Cerebellar cortex (tissue), 1 donor: ENCODE results near the gene GMCL2.
A peak's percentile ranks its signal among the peaks of the same experiment; 100 is the strongest.
"Not testable (repeated sequence)": the region's sequence is repeated elsewhere in the genome, so short reads cannot be mapped to it uniquely, and the experiment has no call there.

ENCODE experiments used
- DNase-seq: peaks from one replicate; pipeline ENCODE4 v3.0.0-alpha.2; 2015; ENCODE audit warnings: low spot score

GMCL2 gene

DNA sequence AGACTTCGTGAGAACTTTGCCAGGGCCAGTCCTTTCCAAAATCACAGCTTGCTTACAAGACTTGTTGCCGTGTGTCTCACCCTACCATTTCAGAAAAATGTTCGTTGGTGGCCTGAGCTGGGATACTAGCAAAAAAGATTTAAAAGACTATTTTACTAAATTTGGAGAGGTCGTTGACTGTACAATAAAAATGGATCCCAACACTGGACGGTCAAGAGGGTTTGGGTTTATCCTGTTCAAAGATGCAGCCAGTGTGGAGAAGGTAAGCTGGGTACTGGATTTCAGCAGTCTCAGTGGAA lies 18.5 kb upstream of the GMCL2 start:
- DNase-seq = no peak

DNA sequence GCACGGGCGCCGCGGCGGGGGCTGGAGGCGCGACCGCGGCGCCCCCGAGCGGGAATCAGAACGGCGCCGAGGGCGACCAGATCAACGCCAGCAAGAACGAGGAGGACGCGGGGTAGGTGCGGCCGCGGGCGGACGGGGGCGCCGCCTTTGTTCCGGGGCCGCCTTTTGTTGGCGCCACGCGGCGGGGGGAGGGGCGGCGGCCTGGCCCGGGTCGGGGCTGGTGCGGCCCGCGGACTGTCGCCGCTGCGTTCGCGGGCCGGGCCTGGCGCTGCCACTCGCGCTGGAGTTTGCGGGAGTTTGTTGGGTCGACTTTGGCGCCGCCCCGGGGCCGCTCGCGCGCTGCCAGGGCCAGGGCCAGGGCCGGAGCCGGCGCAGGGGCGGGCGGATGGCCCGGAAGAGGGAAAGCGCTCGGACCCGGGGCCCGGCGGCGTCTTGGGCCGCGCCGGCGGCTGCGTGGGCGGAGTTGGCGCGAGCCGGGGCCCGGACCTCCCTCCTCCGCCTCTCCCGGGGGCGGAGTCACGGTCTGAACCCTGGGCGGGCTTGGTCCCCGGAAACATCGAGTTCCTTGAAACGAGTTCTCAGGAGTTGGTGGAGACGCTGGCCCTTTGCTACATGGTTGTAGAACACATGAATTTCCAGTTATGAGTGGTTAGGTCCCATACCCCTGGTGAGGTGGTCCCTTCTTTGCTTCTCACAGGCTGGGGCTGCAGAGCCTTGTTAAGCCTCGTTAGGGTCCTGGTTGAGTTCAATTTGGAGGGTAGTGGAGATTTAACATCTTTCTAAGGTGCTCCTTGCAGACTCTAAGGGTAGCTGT lies 18.0 kb upstream of the GMCL2 start:
- DNase-seq = peak; percentile 51

DNA sequence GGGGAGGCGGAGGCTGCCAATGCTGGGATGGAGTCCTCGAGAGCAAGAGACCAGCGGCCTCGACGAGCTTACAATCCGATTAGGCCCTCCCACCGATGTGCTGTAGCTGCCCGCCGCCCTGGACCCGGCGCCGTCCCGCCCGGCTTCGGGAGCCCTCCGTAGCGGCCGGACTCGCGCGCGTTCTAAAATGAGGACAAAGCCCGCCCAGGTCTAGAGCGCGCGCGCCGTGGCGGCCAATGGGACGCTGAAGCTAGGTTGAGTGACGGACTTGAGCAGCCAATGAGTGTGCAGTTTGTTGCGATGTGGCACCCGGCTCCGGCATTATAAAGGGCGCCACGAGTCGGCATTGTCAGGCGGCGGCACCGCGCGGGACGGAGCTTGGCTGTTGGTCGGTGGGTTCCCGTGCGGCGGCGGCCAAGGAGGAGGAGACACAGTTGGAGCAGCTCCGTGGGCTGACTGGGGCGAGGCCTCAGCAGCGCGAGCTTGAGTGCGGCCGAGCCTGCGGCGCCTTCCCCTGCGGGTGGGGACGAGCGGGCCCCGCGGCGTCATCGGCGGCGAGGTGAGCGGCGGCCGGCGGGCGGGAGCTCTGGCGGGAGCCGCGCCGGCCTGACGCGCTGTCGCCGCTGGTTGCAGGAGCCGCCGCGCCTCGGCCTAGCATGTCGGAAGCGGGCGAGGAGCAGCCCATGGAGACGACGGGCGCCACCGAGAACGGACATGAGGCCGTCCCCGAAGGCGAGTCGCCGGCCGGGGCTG lies 17.2 kb upstream of the GMCL2 start, which contains the start of gene HNRNPAB:
HNRNPAB (plus strand) TSS at position 352 of the 753 bp plus-strand sequence; CDS start at position 657, 305 bp downstream.
- DNase-seq = peak; percentile 96

DNA sequence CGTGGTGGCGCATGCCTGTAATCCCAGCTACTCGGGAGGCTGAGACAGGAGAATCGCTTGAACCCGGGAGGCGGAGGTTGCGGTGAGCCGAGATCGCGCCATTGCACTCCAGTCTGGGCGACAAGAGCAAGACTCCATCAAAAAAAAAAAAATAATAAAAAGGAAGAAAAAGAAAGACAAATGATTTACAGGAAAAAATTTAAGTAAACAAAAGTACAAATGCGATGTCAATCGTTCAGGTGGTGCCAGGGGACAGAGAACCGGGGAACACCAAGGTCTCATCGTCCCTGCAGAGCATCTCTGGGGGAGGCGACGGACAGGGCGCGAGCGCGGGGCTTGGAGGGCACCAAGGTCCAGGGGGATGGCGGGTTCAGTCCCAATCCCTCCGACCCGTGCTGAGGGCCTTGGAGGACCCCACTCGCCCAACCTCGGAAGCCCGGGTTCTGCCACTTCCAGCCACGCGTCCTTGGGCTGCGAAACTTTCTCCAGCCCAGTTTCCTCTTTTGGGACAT lies 16.6 kb upstream of the GMCL2 start:
- DNase-seq = no peak

DNA sequence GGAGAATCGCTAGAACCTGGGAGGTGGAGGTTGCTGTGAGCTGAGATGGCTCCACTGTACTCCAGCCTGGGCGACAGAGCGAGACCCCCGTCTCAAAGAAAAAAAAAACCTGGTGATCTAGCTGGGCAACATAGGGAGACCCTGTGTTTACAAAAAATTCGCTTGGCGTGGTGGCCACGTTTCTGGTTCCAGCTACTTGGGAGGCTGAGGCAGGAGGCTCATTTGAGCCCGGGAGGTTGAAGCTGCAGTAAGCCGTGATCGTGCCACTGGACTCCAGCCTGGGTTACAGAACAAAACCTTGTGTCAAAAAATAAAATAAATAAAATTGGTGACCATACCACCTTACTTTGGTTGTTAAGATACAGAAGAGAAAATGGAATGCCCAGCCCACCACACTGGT lies 15.4 kb upstream of the GMCL2 start:
- DNase-seq = no peak

DNA sequence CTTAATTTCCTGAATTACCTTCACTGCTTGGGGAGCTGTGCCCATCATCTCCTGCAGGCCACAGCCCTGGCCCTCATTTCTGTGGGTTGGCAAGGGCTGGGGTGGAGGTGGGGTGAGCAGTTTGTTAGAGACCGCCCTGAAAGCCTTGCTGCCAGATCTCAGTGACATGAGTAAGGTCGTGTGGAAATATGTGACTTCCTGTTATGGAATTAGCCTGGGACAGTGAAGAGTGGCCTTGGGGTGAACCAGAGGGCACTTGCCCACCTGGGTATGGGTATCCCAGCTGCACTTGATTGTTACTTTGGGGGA lies 14.7 kb upstream of the GMCL2 start:
- no peak for DNase-seq

DNA sequence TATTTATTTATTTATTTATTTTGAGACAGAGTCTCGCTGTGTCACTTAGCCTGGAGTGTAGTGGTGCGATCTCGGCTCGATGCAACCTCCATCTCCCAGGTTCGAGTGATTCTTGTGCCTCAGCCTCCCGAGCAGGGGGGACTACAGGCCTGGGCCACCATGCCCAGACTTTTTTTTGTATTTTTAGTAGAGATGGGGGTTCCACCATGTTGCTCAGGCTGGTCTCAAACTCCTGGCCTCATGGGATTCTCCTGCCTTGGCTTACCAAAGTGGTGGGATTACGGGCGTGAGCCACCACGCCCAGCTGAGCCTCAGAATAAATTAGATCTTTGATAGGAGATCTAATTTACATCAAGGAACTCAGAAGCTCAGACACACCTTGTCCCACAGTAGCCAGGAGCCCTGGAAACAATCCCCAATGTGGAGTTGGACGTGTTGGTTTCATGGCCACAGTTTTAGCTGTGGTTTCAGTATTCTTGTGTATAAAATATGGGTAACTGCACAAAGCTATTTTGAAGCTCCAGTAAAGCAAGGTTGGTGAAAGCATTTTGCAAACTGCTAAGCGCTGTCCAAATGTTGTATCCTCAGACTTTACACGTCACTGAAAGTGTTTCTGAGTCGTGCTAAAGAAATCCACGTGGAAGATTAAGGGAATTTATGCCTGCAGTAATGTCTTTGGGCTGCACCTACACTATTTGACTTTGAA lies 14.2 kb upstream of the GMCL2 start:
- DNase-seq = no peak

DNA sequence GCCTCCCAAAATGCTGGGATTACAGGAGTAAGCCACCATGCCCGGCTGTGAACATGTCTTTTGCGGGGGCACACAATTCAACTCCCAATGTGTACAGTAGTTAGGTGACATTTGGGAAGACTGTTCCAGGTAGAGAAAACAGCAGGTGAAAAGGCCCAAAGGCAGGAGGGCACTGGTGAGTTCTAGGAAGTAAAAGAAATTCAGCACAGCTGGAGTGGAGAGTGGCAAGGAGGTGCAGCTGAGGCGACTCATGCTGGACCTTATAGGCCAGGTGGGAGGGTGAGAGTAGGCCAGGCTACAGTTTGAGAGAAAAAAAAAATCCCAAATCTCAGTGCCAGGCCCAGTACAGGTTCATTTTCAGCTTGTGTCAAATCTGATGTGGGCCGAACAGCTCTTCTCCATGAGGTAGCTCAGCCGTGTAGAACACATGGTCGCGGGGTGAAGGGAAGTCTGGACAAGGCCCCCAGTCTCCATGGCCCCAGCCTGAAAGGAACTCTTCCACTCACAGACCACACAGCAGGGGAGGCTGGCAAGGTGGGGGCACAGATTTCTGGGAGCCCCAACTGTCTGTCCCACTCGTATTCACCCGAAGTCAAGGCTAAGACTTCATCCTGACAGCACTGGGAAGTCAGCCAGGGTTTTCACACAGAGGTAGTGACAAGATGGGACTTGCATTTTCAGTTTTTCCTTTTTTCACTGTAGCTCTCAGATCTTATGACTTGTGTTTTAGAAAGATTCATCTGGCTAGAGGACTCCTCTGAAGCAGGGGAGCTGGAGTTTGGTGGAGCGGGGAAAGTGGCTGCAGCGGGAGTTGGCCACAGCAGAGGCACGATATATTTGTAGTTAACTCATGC lies 12.6 kb upstream of the GMCL2 start:
- DNase-seq = no peak

DNA sequence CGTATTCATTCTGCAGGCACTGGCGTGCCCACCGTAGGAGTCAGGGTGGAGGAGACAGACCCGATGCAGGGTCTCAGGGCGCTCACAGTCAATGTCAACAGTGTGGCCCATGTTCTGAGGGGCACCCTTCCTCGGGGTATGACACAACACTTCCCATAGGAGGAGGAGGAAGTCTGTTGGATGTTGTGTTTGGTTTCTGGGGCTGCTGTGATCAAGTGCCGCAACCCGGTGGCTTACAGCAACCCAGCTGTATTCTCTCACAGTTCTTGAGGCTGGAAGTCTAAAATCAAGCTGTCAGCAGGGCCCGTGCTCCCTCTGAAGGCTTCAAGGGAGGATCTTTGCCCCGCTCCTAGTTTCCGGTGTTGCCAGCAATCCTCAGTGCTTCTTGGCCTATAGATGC lies 11.5 kb upstream of the GMCL2 start:
- no peak for DNase-seq

DNA sequence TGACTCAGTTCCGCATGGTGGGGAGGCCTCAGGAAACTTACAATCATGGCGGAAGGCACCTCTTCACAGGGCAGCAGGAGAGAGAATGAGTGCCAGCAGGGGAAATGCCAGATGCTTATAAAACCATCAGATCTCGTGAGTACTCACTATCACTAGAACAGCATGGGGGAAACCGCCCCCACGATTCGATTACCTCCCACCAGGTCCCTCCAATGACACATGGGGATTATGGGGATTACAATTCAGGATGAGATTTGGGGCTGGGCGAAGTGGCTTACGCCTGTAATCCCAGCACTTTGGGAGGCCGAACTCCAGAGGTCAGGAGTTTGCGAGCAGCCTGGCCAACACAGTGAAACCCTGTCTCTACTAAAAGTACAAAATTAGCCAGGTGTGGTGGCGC lies 11.0 kb upstream of the GMCL2 start:
- not testable (repeated sequence) for DNase-seq

DNA sequence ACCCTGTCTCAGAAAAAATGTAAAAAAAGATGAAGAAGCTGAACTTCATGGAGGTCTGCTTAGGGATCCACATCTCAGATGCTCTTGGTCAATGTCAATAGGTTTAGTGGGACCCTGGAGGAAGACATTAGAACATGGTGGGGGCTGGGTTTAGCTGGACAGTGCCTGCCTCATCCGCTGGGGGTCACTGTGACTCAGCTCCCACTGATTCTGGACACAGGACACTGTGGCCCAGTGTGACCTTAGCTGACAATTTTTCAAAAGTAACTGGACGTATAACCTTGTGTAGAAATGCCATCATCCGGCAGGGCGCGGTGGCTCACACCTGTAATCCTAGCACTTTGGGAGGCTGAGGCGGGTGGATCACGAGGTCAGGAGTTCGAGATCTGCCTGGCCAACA lies 9.8 kb upstream of the GMCL2 start:
- DNase-seq = no peak

DNA sequence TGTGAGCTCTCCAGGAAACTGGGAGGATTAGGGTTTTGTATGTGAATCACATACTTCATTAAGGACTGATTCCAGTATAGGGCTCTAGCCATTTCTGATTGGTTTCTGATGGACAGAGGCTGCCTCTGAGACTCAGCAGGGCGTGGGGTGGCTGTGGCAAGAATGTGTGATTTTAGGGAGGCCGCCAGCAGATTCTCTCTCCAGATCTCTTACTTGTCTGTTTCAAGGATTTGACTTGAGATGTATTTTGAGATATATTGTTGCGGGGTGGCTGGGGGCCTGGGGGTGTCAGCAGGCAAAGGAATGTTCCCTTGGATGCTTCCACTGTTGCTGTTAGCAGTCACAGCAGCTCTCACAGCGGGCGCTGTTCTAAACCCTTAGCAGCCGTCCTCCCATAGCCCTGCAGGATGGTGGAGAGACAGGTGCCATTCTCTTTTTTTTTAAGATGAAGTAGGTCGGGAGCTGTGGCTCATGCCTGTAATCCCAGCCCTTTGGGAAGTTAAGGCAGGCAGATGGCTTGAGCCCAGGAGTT lies 9.2 kb upstream of the GMCL2 start:
- DNase-seq = no peak

DNA sequence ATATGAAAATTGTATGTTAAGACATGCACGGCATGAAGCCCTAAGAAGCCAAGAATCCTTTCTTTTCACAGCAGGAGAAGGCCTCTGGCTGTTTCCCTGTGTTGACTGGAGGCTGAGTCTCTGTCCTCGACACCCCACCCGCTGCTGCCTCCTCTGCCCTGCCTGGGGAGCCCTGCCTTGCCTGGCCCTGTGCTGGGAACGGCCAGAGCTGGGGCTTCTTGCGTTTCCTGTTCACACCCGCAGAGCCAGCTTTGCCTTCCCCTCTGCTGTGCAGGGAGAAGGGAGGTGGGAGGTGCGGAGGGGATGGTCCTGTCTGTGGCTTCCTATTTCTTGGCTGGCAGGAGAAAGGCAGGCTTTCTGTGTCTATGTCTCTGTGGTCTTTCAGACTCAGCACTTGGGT lies 6.9 kb upstream of the GMCL2 start:
- DNase-seq = no peak

DNA sequence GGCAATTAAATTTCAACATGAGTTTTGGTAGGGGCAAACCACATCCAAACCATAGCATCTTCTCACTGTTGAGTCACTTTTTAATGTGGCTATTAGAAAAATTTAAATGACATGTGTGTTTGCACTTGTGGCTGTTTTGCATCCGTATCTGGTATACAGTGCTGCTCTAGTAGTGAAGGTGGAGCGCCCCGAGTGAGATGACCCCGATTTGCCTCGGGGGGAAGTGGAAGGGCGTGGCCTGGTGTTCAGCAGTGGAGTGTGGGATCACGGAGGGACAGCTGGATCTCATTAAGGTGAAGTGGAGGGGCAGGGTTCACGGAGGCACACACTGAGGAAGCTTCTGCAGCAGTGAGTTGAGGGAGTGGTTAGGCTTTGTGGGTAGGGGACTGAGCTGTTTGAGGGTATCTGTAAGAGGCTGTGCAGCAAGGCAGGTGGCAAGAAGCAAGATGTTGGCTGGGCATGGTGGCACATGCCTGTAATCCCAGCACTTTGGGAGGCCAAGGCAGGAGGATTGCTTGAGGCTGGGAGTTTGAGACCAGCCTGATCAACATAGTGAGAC lies 6.2 kb upstream of the GMCL2 start:
- DNase-seq = no peak

DNA sequence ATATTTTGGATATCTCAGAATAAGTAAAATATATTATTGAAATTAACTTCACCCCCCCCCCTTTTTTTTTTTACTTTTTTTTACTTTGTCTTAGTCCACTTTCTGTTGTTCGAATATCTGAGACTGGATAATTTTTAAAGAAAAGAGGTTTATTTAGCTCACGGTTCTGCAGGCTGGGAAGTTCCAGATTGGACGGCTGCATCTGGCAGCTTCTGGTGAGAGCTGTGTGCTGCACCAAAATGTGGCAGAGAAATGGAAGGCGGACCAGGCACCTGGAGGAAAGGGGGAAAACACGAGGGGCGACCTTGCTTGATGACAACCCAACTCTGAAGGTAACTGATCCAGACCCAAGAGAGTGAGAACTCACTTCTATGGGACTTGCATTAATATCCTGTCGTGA lies 5.6 kb upstream of the GMCL2 start:
- DNase-seq = no peak

DNA sequence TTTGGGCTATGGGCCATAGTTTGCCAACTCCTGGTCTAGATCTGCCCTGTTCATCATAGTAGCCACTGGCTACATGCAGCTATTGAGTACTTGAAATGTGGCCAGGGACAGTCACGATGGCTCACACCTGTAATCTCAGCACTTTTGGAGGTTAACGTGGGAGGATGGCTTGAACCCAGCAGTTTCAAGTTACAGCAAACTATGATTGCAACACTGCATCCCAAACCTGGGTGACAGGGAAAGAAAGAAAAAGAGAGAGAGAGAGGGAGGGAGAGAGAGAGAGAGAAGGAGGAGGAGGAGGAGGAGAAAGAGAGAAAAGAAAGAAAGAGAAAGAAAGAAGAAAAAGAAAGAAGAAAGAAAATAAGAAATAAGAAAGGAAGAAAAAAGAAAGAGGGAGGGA lies 5.1 kb upstream of the GMCL2 start:
- no peak for DNase-seq

DNA sequence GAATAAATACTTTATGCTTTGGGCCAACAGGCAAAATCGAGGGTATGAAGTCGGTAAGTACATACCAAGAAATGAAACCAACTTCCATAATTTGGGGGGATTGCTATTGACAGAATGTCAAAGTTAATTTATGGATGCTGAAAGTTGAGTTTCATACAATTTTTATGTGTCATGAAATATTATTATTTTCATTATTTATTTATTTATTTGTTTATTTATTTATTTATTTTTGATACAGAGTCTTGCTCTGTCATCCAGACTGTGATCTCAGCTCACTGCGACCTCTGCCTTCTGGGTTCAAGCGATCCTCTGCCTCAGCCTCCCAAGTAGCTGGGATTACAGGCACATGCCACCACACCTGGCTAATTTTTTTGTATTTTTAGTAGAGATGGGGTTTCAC lies 4.5 kb upstream of the GMCL2 start:
- DNase-seq = no peak

DNA sequence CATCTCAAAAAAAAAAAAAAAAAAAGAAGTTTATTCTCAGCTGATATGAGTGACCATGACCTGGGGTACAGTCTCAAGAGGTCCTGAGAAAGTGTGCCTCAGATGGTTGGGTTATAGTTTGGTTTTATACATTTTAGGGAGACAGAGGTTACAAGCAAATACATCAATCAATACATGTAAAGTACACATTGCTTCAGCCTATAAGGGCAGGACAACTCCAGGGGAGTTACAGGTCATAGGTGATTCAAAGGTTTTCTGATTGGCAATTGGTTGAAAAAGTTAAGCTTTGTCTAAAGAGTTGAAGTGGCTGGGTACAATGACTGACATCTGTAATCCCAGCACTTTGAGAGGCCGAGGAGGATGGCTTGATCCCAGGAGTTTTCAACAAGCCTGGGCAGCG lies 2.3 kb upstream of the GMCL2 start:
- no peak for DNase-seq

DNA sequence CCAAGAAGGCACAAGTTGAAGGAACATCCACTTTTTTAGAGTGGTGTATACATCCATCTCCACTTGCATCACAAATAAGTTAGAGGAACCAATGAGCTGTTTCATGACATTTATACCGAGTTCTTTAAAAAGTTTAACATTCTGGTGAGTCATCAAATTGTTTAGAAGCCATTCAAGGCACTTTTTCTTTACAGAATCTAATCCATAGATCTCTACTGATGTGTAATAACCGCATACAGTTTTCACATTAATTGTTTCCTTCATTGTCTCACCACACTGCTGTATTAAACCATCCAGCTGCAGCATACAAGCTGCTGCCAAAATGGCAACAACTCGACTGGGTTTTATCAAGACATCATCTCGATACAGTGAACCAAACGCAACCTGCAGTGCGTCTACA lies 744 bp downstream of the GMCL2 start:
- no peak for DNase-seq

DNA sequence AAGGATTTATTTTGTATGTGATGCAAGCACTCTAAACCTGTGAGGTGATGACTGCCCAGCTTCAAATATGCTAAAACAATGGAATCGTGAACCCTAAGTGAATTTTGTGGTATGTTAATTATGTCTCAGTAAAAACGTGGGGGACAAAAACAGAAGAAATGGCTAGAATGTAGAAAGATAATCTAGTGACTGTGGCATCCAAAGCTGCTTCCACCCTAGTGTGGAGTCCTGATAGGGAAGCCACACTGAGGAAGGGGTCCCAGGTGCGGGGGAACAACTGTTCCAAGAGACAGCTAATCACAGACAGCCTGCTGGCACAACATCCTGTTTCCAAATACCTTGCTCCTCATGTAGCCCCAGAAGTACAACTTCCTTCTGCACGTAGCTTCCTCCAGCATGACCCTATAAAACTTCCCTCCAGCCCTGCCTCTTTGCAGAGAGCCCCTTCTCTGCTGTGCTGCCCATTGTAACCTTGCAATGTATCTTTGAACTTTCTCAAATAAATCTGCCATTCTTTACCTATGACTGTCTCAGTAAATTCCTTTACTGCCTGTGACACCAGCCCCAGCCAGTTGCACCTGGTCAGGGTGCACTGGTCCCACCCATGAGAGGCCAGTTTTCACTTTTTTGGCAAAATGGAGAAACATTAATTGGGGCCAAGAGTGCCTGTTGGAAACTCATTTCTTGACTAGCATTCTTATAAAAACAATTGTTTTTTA lies 4.9 kb downstream of the GMCL2 start:
- no peak for DNase-seq
